ENCODE data around the gene CADM1. TPM values are rescaled to one million over a fixed set of nuclear protein-coding genes. Genes with fewer than 3 reads are reported as not detected.

The CADM1 gene
- total RNA-seq, 1 experiment from 2014 or later = 1.1 TPM

- no peak for TF ChIP-seq EZH2 (IDR thresholded peaks at IDR 0.05; ENCODE audit: low read length, unreplicated experiment)
- no peak for TF ChIP-seq CTCF (conservative IDR thresholded peaks at IDR 0.05; ENCODE audit: low read depth, low read length)
- TF ChIP-seq EZH2phosphoT487 (IDR thresholded peaks at IDR 0.05; ENCODE audit: borderline replicate concordance, low read length) = no peak
- H3K36me3 ChIP-seq (ENCODE audit: low read depth, low read length) = no peaks in the 10 kb centered on the region
- BruUV-seq (replicated peaks) = no TSS peak
- H2AFZ ChIP-seq (ENCODE audit: low read length) = no peak overlapping the region
- H3K9me2 ChIP-seq (replicated peaks; ENCODE audit: low read length) = no peaks in the 10 kb centered on the region
- no peak overlapping the region for H3K4me2 ChIP-seq (ENCODE audit: low read length)
- no peak overlapping the region for H3K9ac ChIP-seq (ENCODE audit: low read length)
- intact Hi-C loops (cut with micrococcal nuclease) = no loop called here
- no peaks in the 10 kb centered on the region for H3K79me2 ChIP-seq (ENCODE audit: low read length)
- H3K27ac ChIP-seq (ENCODE audit: low read length) = no peak overlapping the region
- H3K27me3 ChIP-seq (ENCODE audit: low read length) = peaks cover 39% of the 10 kb centered on the region
- ChIA-PET POLR2A (ENCODE audit: unreplicated experiment) (no interaction called here), CTCF (no interaction called here)
- no peaks in the 10 kb centered on the region for H3F3A ChIP-seq (ENCODE audit: low read length, unreplicated experiment)
- H3K9me3 ChIP-seq (ENCODE audit: low read length) = no peaks in the 10 kb centered on the region
- DNase-seq (no peak), ATAC-seq (no peak)
- no peaks in the 10 kb centered on the region; the same call in 1 of the 2 replicates for H3K4me1 ChIP-seq (ENCODE audit: insufficient read depth, low read length)
- H4K20me1 ChIP-seq (ENCODE audit: low read length) = no peaks in the 10 kb centered on the region
- H3K4me3 ChIP-seq (ENCODE audit: low read length) = no peak overlapping the region
Observed at GRCh38 chr11:115499241-115499799, 4.9 kb downstream of the CADM1 start.

- TF ChIP-seq CTCF (conservative IDR thresholded peaks at IDR 0.05; ENCODE audit: low read depth, low read length) (no peak), EZH2phosphoT487 (IDR thresholded peaks at IDR 0.05; ENCODE audit: borderline replicate concordance, low read length) (no peak), EZH2 (IDR thresholded peaks at IDR 0.05; ENCODE audit: low read length, unreplicated experiment) (no peak)
- H3K9me3 ChIP-seq (ENCODE audit: low read length) = no peaks in the 10 kb centered on the region
- no peak overlapping the region for H3K4me2 ChIP-seq (ENCODE audit: low read length)
- no peak for ATAC-seq
- no peaks in the 10 kb centered on the region for H4K20me1 ChIP-seq (ENCODE audit: low read length)
- peaks cover 29% of the 10 kb centered on the region for H3K27me3 ChIP-seq (ENCODE audit: low read length)
- no peak for DNase-seq
- H3K9ac ChIP-seq (ENCODE audit: low read length) = no peak overlapping the region
- CTCF ChIA-PET = no interaction called here
- no peaks in the 10 kb centered on the region; the same call in 1 of the 2 replicates for H3K4me1 ChIP-seq (ENCODE audit: insufficient read depth, low read length)
- intact Hi-C loops (cut with micrococcal nuclease) = no loop called here
- H2AFZ ChIP-seq (ENCODE audit: low read length) = no peak overlapping the region
- no peaks in the 10 kb centered on the region for H3K9me2 ChIP-seq (replicated peaks; ENCODE audit: low read length)
- POLR2A ChIA-PET (ENCODE audit: unreplicated experiment) = no interaction called here
- H3K4me3 ChIP-seq (ENCODE audit: low read length) = no peak overlapping the region
- no TSS peak for BruUV-seq (replicated peaks)
- H3K36me3 ChIP-seq (ENCODE audit: low read depth, low read length) = no peaks in the 10 kb centered on the region
- no peaks in the 10 kb centered on the region for H3K79me2 ChIP-seq (ENCODE audit: low read length)
- no peaks in the 10 kb centered on the region for H3F3A ChIP-seq (ENCODE audit: low read length, unreplicated experiment)
- no peak overlapping the region for H3K27ac ChIP-seq (ENCODE audit: low read length)
Observed at GRCh38 chr11:115498354-115498753, 5.9 kb downstream of the CADM1 start.

GRCh38 chr11:115497303-115497702, 6.9 kb downstream of the CADM1 start:
- Histone ChIP-seq H3K9me3 (ENCODE audit: low read length) (no peaks in the 10 kb centered on the region), H3K79me2 (ENCODE audit: low read length) (no peaks in the 10 kb centered on the region), H3K36me3 (ENCODE audit: low read depth, low read length) (no peaks in the 10 kb centered on the region), H4K20me1 (ENCODE audit: low read length) (no peaks in the 10 kb centered on the region), H2AFZ (ENCODE audit: low read length) (no peak overlapping the region), H3K4me1 (ENCODE audit: insufficient read depth, low read length) (no peaks in the 10 kb centered on the region), H3K4me3 (ENCODE audit: low read length) (no peak overlapping the region), H3K27me3 (ENCODE audit: low read length) (peaks cover 19% of the 10 kb centered on the region), H3F3A (ENCODE audit: low read length, unreplicated experiment) (no peaks in the 10 kb centered on the region), H3K4me2 (ENCODE audit: low read length) (no peak overlapping the region), H3K27ac (ENCODE audit: low read length) (no peak overlapping the region), H3K9me2 (replicated peaks; ENCODE audit: low read length) (no peaks in the 10 kb centered on the region), H3K9ac (ENCODE audit: low read length) (no peak overlapping the region)
- TF ChIP-seq EZH2phosphoT487 (IDR thresholded peaks at IDR 0.05; ENCODE audit: borderline replicate concordance, low read length) (no peak), EZH2 (IDR thresholded peaks at IDR 0.05; ENCODE audit: low read length, unreplicated experiment) (no peak), CTCF (conservative IDR thresholded peaks at IDR 0.05; ENCODE audit: low read depth, low read length) (no peak)
- no peak for DNase-seq
- intact Hi-C loops (cut with micrococcal nuclease) = no loop called here
- POLR2A ChIA-PET (ENCODE audit: unreplicated experiment) = no interaction called here
- no TSS peak for BruUV-seq (replicated peaks)
- CTCF ChIA-PET = no interaction called here
- no peak for ATAC-seq
